Trophoblast cell (in vitro differentiated cells and primary cell): ENCODE data around the gene ZNF624.
A peak's percentile ranks its signal among the peaks of the same experiment; 100 is the strongest.
"Not testable (repeated sequence)": the region's sequence is repeated elsewhere in the genome, so short reads cannot be mapped to it uniquely, and the experiment has no call there.

Experiments used
- DNase-seq, 2 donors: peaks; one replicate each; pipeline ENCODE4 v3.0.0-alpha.2; 2016
- H2AFZ ChIP-seq: 2 replicates; pipeline ENCODE4 v1.6.1; 2013; ENCODE audit warnings: low read length, moderate library complexity, mild to moderate bottlenecking; ENCODE audit not compliant: insufficient read depth, poor library complexity
- H2AK5ac ChIP-seq: 2 replicates; pipeline ENCODE4 v1.6.1; 2013; ENCODE audit warnings: mild to moderate bottlenecking, low read length
- H2BK120ac ChIP-seq: 2 replicates; pipeline ENCODE4 v1.6.1; 2013; ENCODE audit warnings: low read length, mild to moderate bottlenecking, moderate library complexity; ENCODE audit not compliant: insufficient read depth, poor library complexity
- H2BK12ac ChIP-seq: 2 replicates; pipeline ENCODE4 v1.6.1; 2013; ENCODE audit warnings: mild to moderate bottlenecking, low read length, moderate library complexity
- H2BK5ac ChIP-seq: 2 replicates; pipeline ENCODE4 v1.6.1; 2013; ENCODE audit warnings: low read length, low read depth, moderate library complexity, mild to moderate bottlenecking; ENCODE audit not compliant: poor library complexity
- H3K14ac ChIP-seq: 2 replicates; pipeline ENCODE4 v1.6.1; 2013; ENCODE audit warnings: mild to moderate bottlenecking, low read length
- H3K18ac ChIP-seq: 2 replicates; pipeline ENCODE4 v1.6.1; 2013; ENCODE audit warnings: mild to moderate bottlenecking, low read length
- H3K23ac ChIP-seq: 2 replicates; pipeline ENCODE4 v1.6.1; 2013; ENCODE audit warnings: low read length
- H3K27ac ChIP-seq: 2 replicates; pipeline ENCODE4 v1.5.1; 2013; ENCODE audit warnings: low read depth, mild to moderate bottlenecking, inconsistent platforms, low read length, moderate library complexity
- H3K27me3 ChIP-seq: 2 replicates; pipeline ENCODE4 v1.6.1; 2013; ENCODE audit warnings: inconsistent platforms, mild to moderate bottlenecking, low read length, moderate library complexity; ENCODE audit not compliant: insufficient read depth
- H3K36me3 ChIP-seq, 2 experiments: 1 replicate in 1 of 2; 2 replicates in 1 of 2; pipeline ENCODE4 v1.6.1; 2013; ENCODE audit warnings: low read length in 2 of 2, mild to moderate bottlenecking in 2 of 2, moderate library complexity in 1 of 2; ENCODE audit not compliant: insufficient read depth in 2 of 2, control insufficient read depth in 1 of 2
- H3K4ac ChIP-seq: 2 replicates; pipeline ENCODE4 v1.6.1; 2013; ENCODE audit warnings: low read depth, mild to moderate bottlenecking, low read length, moderate library complexity
- H3K4me1 ChIP-seq, 2 experiments: 1 replicate in 1 of 2; 2 replicates in 1 of 2; pipeline ENCODE4 v1.6.1; 2013; ENCODE audit warnings: low read length in 2 of 2, mild to moderate bottlenecking in 2 of 2, moderate library complexity in 1 of 2; ENCODE audit not compliant: insufficient read depth in 2 of 2, control insufficient read depth in 1 of 2
- H3K4me2 ChIP-seq: 2 replicates; pipeline ENCODE4 v1.6.1; 2013; ENCODE audit warnings: inconsistent platforms, mild to moderate bottlenecking, low read length, moderate library complexity
- H3K4me3 ChIP-seq: 2 replicates; pipeline ENCODE4 v1.5.1; 2013; ENCODE audit warnings: mild to moderate bottlenecking, low read depth, low read length, inconsistent platforms
- H3K79me1 ChIP-seq: one replicate; pipeline ENCODE4 v1.6.1; 2013; ENCODE audit warnings: low read length
- H3K79me2 ChIP-seq: 2 replicates; pipeline ENCODE4 v1.6.1; 2013; ENCODE audit warnings: low read length, mild to moderate bottlenecking; ENCODE audit not compliant: control insufficient read depth, insufficient read depth, poor library complexity
- H3K9ac ChIP-seq: 2 replicates; pipeline ENCODE4 v1.6.1; 2013; ENCODE audit warnings: mild to moderate bottlenecking, low read length
- H3K9me3 ChIP-seq: 2 replicates; pipeline ENCODE4 v1.6.1; 2013; ENCODE audit warnings: low read depth, mild to moderate bottlenecking, control low read depth, inconsistent platforms, low read length; ENCODE audit not compliant: insufficient read depth
- H4K12ac ChIP-seq: 2 replicates; pipeline ENCODE4 v1.6.1; 2013; ENCODE audit warnings: low read depth, mild to moderate bottlenecking, low read length, moderate library complexity
- H4K8ac ChIP-seq: 2 replicates; pipeline ENCODE4 v1.6.1; 2013; ENCODE audit warnings: low read depth, mild to moderate bottlenecking, low read length, moderate library complexity
- H4K91ac ChIP-seq: one replicate; pipeline ENCODE4 v1.6.1; 2013; ENCODE audit warnings: low read depth, mild to moderate bottlenecking, low read length, moderate library complexity
- WGBS: extraction: QIAGEN DNeasy Blood & Tissue Kit; methylation state at CpG from one replicate; pipeline ENCODE4 v1.1.7; 2013; ENCODE audit warnings: missing lambda C conversion rate; ENCODE audit not compliant: insufficient read length, insufficient coverage; ENCODE audit errors: extremely low coverage; 5-methylcytosine and 5-hydroxymethylcytosine counted together

ZNF624 gene

GRCh38 chr17:16687151-16687550 lies 33.5 kb upstream of the ZNF624 start:
- H2BK5ac ChIP-seq, H3K4me1 ChIP-seq, H2AFZ ChIP-seq, H2BK12ac ChIP-seq, H3K14ac ChIP-seq, H2BK120ac ChIP-seq, H2AK5ac ChIP-seq, H3K79me1 ChIP-seq, H3K36me3 ChIP-seq, H3K4me2 ChIP-seq, H3K23ac ChIP-seq, H3K4ac ChIP-seq, H3K79me2 ChIP-seq, H3K27me3 ChIP-seq, DNase-seq, H3K18ac ChIP-seq, H3K4me3 ChIP-seq, H3K27ac ChIP-seq, H4K12ac ChIP-seq, H4K8ac ChIP-seq, H3K9ac ChIP-seq, H3K9me3 ChIP-seq, H4K91ac ChIP-seq: not testable (repeated sequence)
- no CpG with 5 or more reads among the region's 5 CpGs for WGBS

- not testable (repeated sequence) for H3K79me1 ChIP-seq, H3K23ac ChIP-seq, H4K12ac ChIP-seq, H3K27ac ChIP-seq, H4K8ac ChIP-seq, H2AFZ ChIP-seq, H3K4me1 ChIP-seq, H2BK12ac ChIP-seq, H3K79me2 ChIP-seq, H3K4me2 ChIP-seq, H3K36me3 ChIP-seq, H3K9ac ChIP-seq, H3K4ac ChIP-seq, H3K18ac ChIP-seq, DNase-seq, H3K4me3 ChIP-seq, H2BK120ac ChIP-seq, H3K27me3 ChIP-seq, H3K14ac ChIP-seq, H4K91ac ChIP-seq, H2BK5ac ChIP-seq, H2AK5ac ChIP-seq, H3K9me3 ChIP-seq
- WGBS: no CpG with 5 or more reads among the region's 4 CpGs
These were observed 32.4 kb upstream of the ZNF624 start for GRCh38 chr17:16686019-16686418.

DNA sequence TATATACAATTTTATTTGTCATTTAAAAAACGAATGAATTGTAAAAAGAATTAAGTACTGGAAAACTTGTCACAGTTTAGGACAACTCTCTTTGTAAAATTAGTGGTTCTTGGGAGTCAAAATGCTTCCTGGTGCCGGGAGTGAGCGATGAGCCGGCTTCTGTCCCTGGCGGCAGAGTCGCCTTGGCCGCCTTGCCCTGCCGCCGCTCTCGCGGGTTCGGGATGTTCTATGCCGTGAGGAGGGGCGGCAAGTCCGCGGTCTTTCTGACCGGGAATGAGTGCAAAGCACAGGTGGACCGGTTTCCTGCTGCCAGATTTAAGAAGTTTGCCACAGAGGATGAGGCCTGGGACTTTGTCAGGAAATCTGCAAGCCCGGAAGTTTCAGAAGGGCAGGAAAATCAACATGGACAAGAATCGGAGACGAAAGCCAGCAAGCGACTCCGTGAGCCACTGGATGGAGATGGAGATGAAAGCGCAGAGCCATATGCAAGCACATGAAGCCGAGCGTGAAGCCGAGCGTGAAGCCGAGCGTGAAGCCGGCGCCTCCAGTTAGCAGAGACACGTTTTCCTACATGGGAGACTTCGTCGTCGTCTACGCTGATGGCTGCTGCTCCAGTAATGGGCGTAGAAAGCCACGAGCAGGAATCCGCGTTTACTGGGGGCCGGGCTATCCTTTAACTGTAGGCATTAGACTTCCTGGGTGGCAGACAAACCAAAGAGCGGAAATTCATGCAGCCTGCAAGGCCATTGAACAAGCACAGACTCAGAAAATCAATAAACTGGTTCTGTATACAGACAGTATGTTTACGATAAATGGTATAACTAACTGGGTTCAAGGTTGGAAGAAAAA lies 29.9 kb upstream of the ZNF624 start:
- DNase-seq: peak in 1 of 2 donors; percentile 29
- WGBS: no CpG with 5 or more reads among the region's 44 CpGs
- H2AFZ ChIP-seq, H2AK5ac ChIP-seq, H2BK120ac ChIP-seq, H3K4ac ChIP-seq, H4K91ac ChIP-seq, H3K4me1 ChIP-seq, H3K36me3 ChIP-seq, H3K9me3 ChIP-seq, H2BK5ac ChIP-seq, H3K18ac ChIP-seq, H3K27ac ChIP-seq, H4K12ac ChIP-seq, H3K79me2 ChIP-seq, H4K8ac ChIP-seq, H3K27me3 ChIP-seq, H2BK12ac ChIP-seq, H3K14ac ChIP-seq, H3K4me2 ChIP-seq, H3K23ac ChIP-seq, H3K9ac ChIP-seq, H3K79me1 ChIP-seq, H3K4me3 ChIP-seq: not testable (repeated sequence)

GRCh38 chr17:16676676-16677268 lies 23.1 kb upstream of the ZNF624 start:
- Histone ChIP-seq H2AFZ (no peak overlapping the region), H3K14ac (no peak overlapping the region), H2BK12ac (no peak overlapping the region), H4K12ac (no peak overlapping the region), H3K9ac (no peak overlapping the region), H2AK5ac (no peak overlapping the region), H3K18ac (no peak overlapping the region), H3K4me2 (no peak overlapping the region), H3K4me1 (no peaks in the 10 kb centered on the region), H3K27ac (no peak overlapping the region), H3K79me2 (no peaks in the 10 kb centered on the region), H3K27me3 (no peaks in the 10 kb centered on the region), H3K36me3 (no peaks in the 10 kb centered on the region), H2BK120ac (no peak overlapping the region), H4K91ac (no peak overlapping the region), H3K4ac (no peak overlapping the region), H3K23ac (no peak overlapping the region), H4K8ac (no peak overlapping the region), H3K9me3 (no peaks in the 10 kb centered on the region), H3K79me1 (no peaks in the 10 kb centered on the region), H3K4me3 (no peak overlapping the region), H2BK5ac (no peak overlapping the region)
- WGBS: no CpG with 5 or more reads among the region's 6 CpGs
- no peak for DNase-seq
